Measurements from ENCODE around the gene UROC1. TPM values are rescaled to one million over a fixed set of nuclear protein-coding genes. Genes with fewer than 3 reads are reported as not detected.

UROC1 gene
- total RNA-seq, 1 experiment from 2014 or later: not detected

- Histone ChIP-seq H3K14ac (ENCODE audit: insufficient read depth, low read length) (no peak overlapping the region), H3K23me2 (ENCODE audit: insufficient read length, low read depth, low read length, poor library complexity, severe bottlenecking) (no peaks in the 10 kb centered on the region), H4K91ac (ENCODE audit: insufficient read length, low read depth, low read length) (no peak overlapping the region), H3K4ac (ENCODE audit: low read depth, low read length) (no peak overlapping the region), H4K5ac (ENCODE audit: insufficient read length, low read depth, low read length) (no peak overlapping the region), H3K27me3 (ENCODE audit: insufficient read depth, low read length) (no peaks in the 10 kb centered on the region), H2BK15ac (ENCODE audit: low read depth, low read length) (no peak overlapping the region), H3K9me3 (ENCODE audit: control insufficient read depth, low read depth, low read length) (no peaks in the 10 kb centered on the region), H2AFZ (ENCODE audit: low read length) (no peak overlapping the region), H3K9ac (ENCODE audit: extremely low read depth, insufficient read length, low read length) (no peak overlapping the region), H3K4me2 (ENCODE audit: insufficient read depth, insufficient read length, low read length) (no peak overlapping the region), H2BK12ac (ENCODE audit: insufficient read length, low read depth, low read length) (no peak overlapping the region), H4K8ac (replicated peaks; ENCODE audit: insufficient read length, low read depth, low read length) (no peak overlapping the region), H3K79me1 (ENCODE audit: insufficient read depth, low read depth, low read length, poor library complexity, severe bottlenecking) (no peaks in the 10 kb centered on the region), H2AK5ac (ENCODE audit: insufficient read length, low read length) (no peak overlapping the region), H2BK20ac (ENCODE audit: low read depth, low read length, poor library complexity, severe bottlenecking) (no peak overlapping the region), H3K27ac (ENCODE audit: insufficient read length, low read depth, low read length) (no peak overlapping the region), H3T11ph (ENCODE audit: low read length) (no peak overlapping the region), H3K79me2 (ENCODE audit: insufficient read depth, low read length) (no peaks in the 10 kb centered on the region), H3K4me1 (ENCODE audit: insufficient read depth, low read length) (peaks cover 8% of the 10 kb centered on the region; the same call in 1 of the 2 replicates), H2BK5ac (ENCODE audit: insufficient read length, low read length) (no peak overlapping the region), H4K20me1 (ENCODE audit: control insufficient read depth, insufficient read depth, insufficient read length) (no peaks in the 10 kb centered on the region), H2BK120ac (ENCODE audit: low read depth, low read length, poor library complexity, severe bottlenecking) (no peak overlapping the region), H3K23ac (ENCODE audit: insufficient read length, low read depth, low read length) (no peak overlapping the region), H3K18ac (ENCODE audit: insufficient read length, low read depth, low read length) (no peak overlapping the region), H3K56ac (ENCODE audit: insufficient read length, low read depth, low read length) (no peak overlapping the region)
- WGBS (ENCODE audit: extremely low coverage, insufficient read length, low lambda C conversion rate): no CpG with 5 or more reads among the region's 17 CpGs
- no peaks in the 10 kb centered on the region for H3K36me3 Mint-ChIP-seq (ENCODE audit: insufficient read depth in 1 of 3, low read depth in 3 of 3)
- DNase-seq: peak; percentile 76
- H3K4me1 Mint-ChIP-seq: peaks cover 32 to 44% of the 10 kb centered on the region in 2 experiments
- no peak overlapping the region; a peak in 1 of 7 replicates for H3K27ac Mint-ChIP-seq
- no peaks in the 10 kb centered on the region; a peak in 1 of 5 replicates for H3K9me3 Mint-ChIP-seq
- no peak overlapping the region; a peak in 1 of 5 replicates for H3K4me3 Mint-ChIP-seq
- TF ChIP-seq, protein P1, sequence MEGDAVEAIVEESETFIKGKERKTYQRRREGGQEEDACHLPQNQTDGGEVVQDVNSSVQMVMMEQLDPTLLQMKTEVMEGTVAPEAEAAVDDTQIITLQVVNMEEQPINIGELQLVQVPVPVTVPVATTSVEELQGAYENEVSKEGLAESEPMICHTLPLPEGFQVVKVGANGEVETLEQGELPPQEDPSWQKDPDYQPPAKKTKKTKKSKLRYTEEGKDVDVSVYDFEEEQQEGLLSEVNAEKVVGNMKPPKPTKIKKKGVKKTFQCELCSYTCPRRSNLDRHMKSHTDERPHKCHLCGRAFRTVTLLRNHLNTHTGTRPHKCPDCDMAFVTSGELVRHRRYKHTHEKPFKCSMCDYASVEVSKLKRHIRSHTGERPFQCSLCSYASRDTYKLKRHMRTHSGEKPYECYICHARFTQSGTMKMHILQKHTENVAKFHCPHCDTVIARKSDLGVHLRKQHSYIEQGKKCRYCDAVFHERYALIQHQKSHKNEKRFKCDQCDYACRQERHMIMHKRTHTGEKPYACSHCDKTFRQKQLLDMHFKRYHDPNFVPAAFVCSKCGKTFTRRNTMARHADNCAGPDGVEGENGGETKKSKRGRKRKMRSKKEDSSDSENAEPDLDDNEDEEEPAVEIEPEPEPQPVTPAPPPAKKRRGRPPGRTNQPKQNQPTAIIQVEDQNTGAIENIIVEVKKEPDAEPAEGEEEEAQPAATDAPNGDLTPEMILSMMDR (conservative IDR thresholded peaks at IDR 0.05): peak; percentile 53
- peaks cover 5% of the 10 kb centered on the region for H3K27me3 Mint-ChIP-seq (ENCODE audit: low read depth)
These were observed 30.3 kb downstream of the UROC1 start for GRCh38 chr3:126487151-126487771.
